Smooth muscle cell (in vitro differentiated cells): Measurements from ENCODE around the gene LRBA. TPM values are rescaled to one million over a fixed set of nuclear protein-coding genes. Genes with fewer than 3 reads are reported as not detected.

Experiments used
- DNase-seq: peaks from one replicate; lab custom pipeline; 2025; ENCODE audit not compliant: unreplicated experiment; lab: John Stamatoyannopoulos, UW
- H2AFZ ChIP-seq: fragments of 200-600 bp; sonication (generic); 2 replicates; pipeline ENCODE4 v1.6.0; 2016; ENCODE audit warnings: antibody characterized with exemption, low read depth, mild to moderate bottlenecking
- H3F3A ChIP-seq: fragments of 200-600 bp; sonication (generic); 2 replicates; pipeline ENCODE4 v1.6.0; 2017; ENCODE audit warnings: antibody characterized with exemption, low read depth
- H3K27ac ChIP-seq: fragments of 200-600 bp; sonication (generic); 2 replicates; pipeline ENCODE4 v1.5.1; 2016; ENCODE audit warnings: low read depth, mild to moderate bottlenecking
- H3K27me3 ChIP-seq: fragments of 200-600 bp; sonication (generic); 2 replicates; pipeline ENCODE4 v1.6.1; 2016; ENCODE audit warnings: low read depth, mild to moderate bottlenecking
- H3K36me3 ChIP-seq: fragments of 200-600 bp; sonication (generic); 2 replicates; pipeline ENCODE4 v1.5.1; 2016; ENCODE audit warnings: low read depth
- H3K4me1 ChIP-seq: fragments of 200-600 bp; sonication (generic); 2 replicates; pipeline ENCODE4 v1.5.1; 2016; ENCODE audit warnings: low read depth
- H3K4me2 ChIP-seq: fragments of 200-600 bp; sonication (generic); 2 replicates; pipeline ENCODE4 v1.6.0; 2016; ENCODE audit warnings: mild to moderate bottlenecking
- H3K4me3 ChIP-seq: fragments of 200-600 bp; sonication (generic); 2 replicates; pipeline ENCODE4 v1.5.1; 2016; ENCODE audit warnings: mild to moderate bottlenecking
- H3K79me2 ChIP-seq: fragments of 200-600 bp; sonication (generic); 2 replicates; pipeline ENCODE4 v1.6.0; 2016; ENCODE audit warnings: low read depth, mild to moderate bottlenecking
- H3K9ac ChIP-seq: fragments of 200-600 bp; sonication (generic); 2 replicates; pipeline ENCODE4 v1.6.0; 2016; ENCODE audit warnings: low read depth
- H3K9me3 ChIP-seq: fragments of 200-600 bp; sonication (generic); replicated peaks from 2 replicates; pipeline ENCODE4 v1.5.1; 2016; ENCODE audit warnings: low read depth
- H4K20me1 ChIP-seq: fragments of 200-600 bp; sonication (generic); 2 replicates; pipeline ENCODE4 v1.6.0; 2016; ENCODE audit warnings: low read depth
- WGBS: methylation state at CpG from one replicate; pipeline ENCODE4 v1.1.7; 2016; ENCODE audit warnings: low lambda C conversion rate; 5-methylcytosine and 5-hydroxymethylcytosine counted together
- polyA plus RNA-seq: library from polyadenylated mRNA; unstranded; fragments of >200 nt; fragmentation: Nextera tagmentation; extraction: Ambion mirVana; gene quantifications from 2 replicates; pipeline ENCODE4 v1.2.1, GENCODE V29; 2016
- total RNA-seq: library from RNA; depleted of rRNA; stranded (reverse); fragments of >200 nt; gene quantifications from 2 replicates; pipeline ENCODE4 v1.2.3, GENCODE V29; 2014
- TF ChIP-seq, protein P1 (sequence below): fragments of 200-600 bp; sonication (generic); IDR thresholded peaks from 2 replicates; pipeline ENCODE4 v1.5.1; 2017; ENCODE audit warnings: borderline replicate concordance, mild to moderate bottlenecking, antibody characterized with exemption; ENCODE audit not compliant: insufficient read depth, poor library complexity, severe bottlenecking

LRBA gene
- total and polyA plus RNA-seq, 2 experiments from 2014 or later, result 1.6 to 26.2 TPM

DNA sequence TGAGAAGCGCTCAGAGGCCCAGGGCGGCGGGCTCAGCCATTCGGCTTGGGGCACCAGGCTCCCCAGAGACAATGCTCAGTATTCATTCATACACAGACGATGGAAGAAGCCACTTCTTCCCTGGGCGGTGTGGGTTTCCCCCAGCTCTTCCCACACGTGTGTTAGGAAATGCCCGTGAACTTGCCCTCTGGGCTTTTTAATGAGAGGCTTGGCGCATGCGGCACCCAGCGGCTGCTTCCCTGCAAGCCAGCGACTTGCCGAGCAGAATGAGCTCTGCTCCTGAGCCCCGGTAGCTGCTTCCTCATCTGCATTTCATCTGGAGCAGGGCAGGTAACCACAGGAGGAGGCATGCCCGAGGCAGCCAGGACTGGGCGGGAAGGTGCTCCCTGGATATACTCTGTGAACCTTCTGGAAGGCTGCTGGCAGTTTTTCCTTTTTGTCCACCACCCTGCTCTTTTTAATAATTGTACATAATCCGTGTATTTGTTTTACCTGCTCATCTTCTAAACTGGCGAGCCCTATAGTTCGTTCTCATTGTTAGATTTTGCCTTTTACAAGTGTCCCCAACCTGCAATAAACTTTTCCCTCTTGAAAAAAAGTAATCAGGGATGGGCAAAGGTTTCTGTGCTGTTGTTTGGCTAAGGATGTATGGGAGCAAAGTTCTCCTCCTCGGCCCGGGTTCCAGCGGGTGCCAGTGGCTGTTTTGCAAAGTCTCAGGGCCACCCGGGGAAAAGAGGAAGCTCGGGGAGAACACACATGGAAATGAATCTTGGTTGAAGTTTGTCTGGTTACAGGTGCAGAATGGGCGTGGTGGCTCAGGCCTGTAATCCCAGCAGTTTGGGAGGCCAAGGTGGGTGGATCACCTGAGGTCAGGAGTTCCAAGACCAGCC, 758.0 kb downstream of the LRBA start:
- H3K4me3 ChIP-seq, result no peak overlapping the region
- no peaks in the 10 kb centered on the region for H3K36me3 ChIP-seq
- no peaks in the 10 kb centered on the region for H3K9me3 ChIP-seq
- H3K27ac ChIP-seq, result no peak overlapping the region
- H4K20me1 ChIP-seq, result no peaks in the 10 kb centered on the region
- H3K4me1 ChIP-seq, result no peaks in the 10 kb centered on the region
- H2AFZ ChIP-seq, result no peak overlapping the region
- DNase-seq, result no peak
- no peak overlapping the region for H3K4me2 ChIP-seq
- no peaks in the 10 kb centered on the region for H3F3A ChIP-seq
- WGBS, result 70% methylated on average over 25 of the region's 25 CpGs
- H3K9ac ChIP-seq, result no peak overlapping the region
- H3K79me2 ChIP-seq, result no peaks in the 10 kb centered on the region
- no peaks in the 10 kb centered on the region for H3K27me3 ChIP-seq
- TF ChIP-seq, protein P1, sequence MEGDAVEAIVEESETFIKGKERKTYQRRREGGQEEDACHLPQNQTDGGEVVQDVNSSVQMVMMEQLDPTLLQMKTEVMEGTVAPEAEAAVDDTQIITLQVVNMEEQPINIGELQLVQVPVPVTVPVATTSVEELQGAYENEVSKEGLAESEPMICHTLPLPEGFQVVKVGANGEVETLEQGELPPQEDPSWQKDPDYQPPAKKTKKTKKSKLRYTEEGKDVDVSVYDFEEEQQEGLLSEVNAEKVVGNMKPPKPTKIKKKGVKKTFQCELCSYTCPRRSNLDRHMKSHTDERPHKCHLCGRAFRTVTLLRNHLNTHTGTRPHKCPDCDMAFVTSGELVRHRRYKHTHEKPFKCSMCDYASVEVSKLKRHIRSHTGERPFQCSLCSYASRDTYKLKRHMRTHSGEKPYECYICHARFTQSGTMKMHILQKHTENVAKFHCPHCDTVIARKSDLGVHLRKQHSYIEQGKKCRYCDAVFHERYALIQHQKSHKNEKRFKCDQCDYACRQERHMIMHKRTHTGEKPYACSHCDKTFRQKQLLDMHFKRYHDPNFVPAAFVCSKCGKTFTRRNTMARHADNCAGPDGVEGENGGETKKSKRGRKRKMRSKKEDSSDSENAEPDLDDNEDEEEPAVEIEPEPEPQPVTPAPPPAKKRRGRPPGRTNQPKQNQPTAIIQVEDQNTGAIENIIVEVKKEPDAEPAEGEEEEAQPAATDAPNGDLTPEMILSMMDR, result no peak

DNA sequence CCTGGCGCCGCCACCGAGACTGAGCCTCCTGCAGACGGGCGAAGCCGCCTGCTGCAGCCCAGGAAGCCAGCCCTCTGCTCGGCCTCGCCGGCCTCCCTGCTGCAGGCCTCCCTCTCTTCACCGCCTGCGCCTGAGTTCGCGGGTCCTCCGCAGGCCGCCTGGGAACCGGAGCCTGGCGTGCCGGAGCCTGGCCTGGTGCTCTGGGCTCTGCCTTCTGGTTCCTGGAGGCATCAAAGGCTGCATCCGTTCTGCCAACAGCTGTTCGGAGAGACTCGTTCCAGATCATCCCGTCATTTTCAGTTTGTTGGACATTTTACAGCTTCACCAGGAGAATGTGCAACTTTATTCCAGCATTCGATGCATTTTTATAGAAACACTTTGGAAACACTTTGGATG, 758.9 kb downstream of the LRBA start:
- Histone ChIP-seq H3K27ac (no peak overlapping the region), H4K20me1 (no peaks in the 10 kb centered on the region), H3K4me2 (no peak overlapping the region), H3K79me2 (no peaks in the 10 kb centered on the region), H3F3A (no peaks in the 10 kb centered on the region), H3K4me1 (no peaks in the 10 kb centered on the region), H3K36me3 (no peaks in the 10 kb centered on the region), H2AFZ (no peak overlapping the region), H3K9me3 (no peaks in the 10 kb centered on the region), H3K27me3 (no peaks in the 10 kb centered on the region), H3K9ac (no peak overlapping the region), H3K4me3 (no peak overlapping the region)
- DNase-seq, result no peak
- TF ChIP-seq, protein P1, result no peak
- WGBS, result 94% methylated on average over 17 of the region's 23 CpGs

DNA sequence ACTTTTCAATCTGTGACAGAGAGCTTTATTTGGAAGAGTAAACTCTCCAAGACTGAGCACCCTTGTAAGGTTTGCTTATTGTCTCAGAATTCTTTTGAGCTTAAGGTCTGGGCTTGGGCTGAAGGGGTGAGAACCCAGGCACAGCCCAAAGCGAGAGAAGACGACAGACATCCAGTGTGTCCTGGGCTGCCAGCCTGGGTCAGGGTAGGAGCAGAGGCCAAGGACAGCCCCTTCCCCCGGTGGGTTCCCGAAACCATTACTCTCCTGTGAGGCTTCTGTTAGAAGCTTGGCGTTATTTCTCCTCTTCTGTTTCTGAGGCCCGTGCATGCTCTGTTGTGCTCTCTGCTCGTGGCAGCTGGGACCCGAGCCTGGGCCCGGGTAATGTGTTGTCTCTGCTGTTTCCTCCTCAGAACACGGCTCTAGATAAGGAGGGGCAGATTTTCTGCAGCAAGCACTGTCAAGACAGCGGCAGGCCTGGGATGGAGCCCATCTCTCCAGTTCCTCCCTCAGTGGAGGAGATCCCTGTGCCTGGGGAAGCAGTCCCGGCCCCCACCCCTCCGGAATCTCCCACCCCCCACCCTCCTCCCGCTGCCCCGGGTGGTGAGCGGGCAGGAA, 759.4 kb downstream of the LRBA start:
- Histone ChIP-seq H3K4me1 (no peaks in the 10 kb centered on the region), H3K27me3 (no peaks in the 10 kb centered on the region), H3F3A (no peaks in the 10 kb centered on the region), H3K79me2 (no peaks in the 10 kb centered on the region), H2AFZ (no peak overlapping the region), H3K4me3 (no peak overlapping the region), H4K20me1 (no peaks in the 10 kb centered on the region), H3K9ac (no peak overlapping the region), H3K9me3 (no peaks in the 10 kb centered on the region), H3K27ac (no peak overlapping the region), H3K4me2 (no peak overlapping the region), H3K36me3 (no peaks in the 10 kb centered on the region)
- no peak for DNase-seq
- TF ChIP-seq, protein P1, result no peak
- WGBS, result 57% methylated on average over 11 of the region's 16 CpGs
